AG04450 (cell line): ENCODE measurements around the gene DTX4. TPM values are rescaled to one million over a fixed set of nuclear protein-coding genes. Genes with fewer than 3 reads are reported as not detected.

Experiments used
- CTCF ChIA-PET: fragments of 300-600, 350-600 bp; formaldehyde crosslinking; extraction: SDS; loops from one replicate; lab custom pipeline; 2022; ENCODE audit warnings: antibody characterized with exemption, inconsistent platforms; lab: Charles Lee
- POLR2A ChIA-PET: fragments of 350-600 bp; formaldehyde crosslinking; extraction: SDS; loops from one replicate; lab custom pipeline; 2021; ENCODE audit warnings: antibody characterized with exemption, inconsistent platforms; lab: Yijun Ruan, JAX
- DNase-seq: peaks from one replicate; pipeline ENCODE4 v3.0.0-alpha.2; 2011; ENCODE audit warnings: low read depth, low spot score
- H3K27ac ChIP-seq: one replicate; pipeline ENCODE4 v1.5.1; 2012; ENCODE audit warnings: low read depth, low read length, control low read depth
- H3K27me3 ChIP-seq: one replicate; pipeline ENCODE4 v1.6.0; 2012; ENCODE audit warnings: low read length; ENCODE audit not compliant: control insufficient read depth, insufficient read depth
- H3K4me3 ChIP-seq: 2 replicates; pipeline ENCODE4 v1.5.1; 2011; ENCODE audit warnings: mild to moderate bottlenecking, low read depth, low read length, control low read depth
- H3K9me3 ChIP-seq: 2 replicates; pipeline ENCODE4 v1.5.1; 2012; ENCODE audit warnings: low read length; ENCODE audit not compliant: control insufficient read depth, insufficient read depth
- polyA plus RNA-seq: library from polyadenylated mRNA; depleted of rRNA; stranded (reverse); fragments of >200 nt; gene quantifications from 2 replicates; pipeline ENCODE4 v1.2.3, GENCODE V29; 2011
- TF ChIP-seq, protein P1 (sequence below): IDR thresholded peaks from 2 replicates; pipeline ENCODE4 v1.5.1; 2011; ENCODE audit warnings: low read depth, low read length, control low read depth, inconsistent platforms

DTX4 gene
- polyA plus RNA-seq, 1 experiment, result 1.4 TPM

DNA sequence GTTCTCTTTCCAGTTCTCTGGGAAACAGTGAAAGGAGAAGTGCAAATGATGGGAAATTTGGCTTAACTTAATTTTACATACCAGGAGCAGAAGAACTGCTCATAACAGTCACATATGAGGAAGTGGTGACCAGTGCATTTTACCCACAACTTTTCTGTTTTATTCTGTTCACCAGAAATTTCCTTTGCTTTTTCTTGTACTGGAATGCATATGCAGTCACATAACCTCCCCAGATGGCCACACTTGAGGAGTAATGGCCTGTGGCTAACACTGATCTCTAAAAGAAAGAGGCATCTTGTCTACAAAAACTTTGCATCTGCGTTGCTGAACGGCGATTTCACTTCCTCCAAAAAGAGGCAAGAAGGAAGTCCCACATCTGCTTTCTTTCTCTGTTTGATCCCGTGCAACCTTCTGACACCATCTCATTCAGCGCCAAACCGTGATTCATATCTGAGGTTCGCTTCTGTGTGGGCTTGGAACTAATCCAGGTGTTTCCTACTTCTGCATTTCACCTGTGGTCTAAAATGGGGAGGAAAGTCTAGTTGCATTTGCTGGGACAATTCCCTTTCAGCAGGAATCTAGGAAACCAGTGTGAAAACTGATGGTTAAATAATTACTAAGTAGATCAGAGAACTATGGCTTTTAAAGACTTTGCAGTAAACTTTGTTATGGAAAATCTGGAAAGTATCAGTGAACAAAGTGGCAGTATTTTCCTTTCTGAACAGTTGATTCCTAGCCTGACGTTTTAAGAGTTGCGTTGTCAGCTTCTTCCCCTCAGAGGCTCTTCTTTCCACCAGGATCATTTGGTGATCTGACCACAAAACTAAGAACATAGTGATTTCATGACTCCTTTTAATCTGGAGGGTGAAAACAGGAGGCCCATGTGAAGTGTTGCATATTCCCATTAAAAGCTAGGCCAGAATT, 45.0 kb downstream of the DTX4 start:
- ChIA-PET POLR2A (no interaction called here), CTCF (interaction anchor here (7.5 to 8.3 kb wide), 2 partner anchors 8 to 46 kb away, joined by 108 to 149 read pairs; partner anchors contain the start of genes DTX4 and MPEG1)
- Histone ChIP-seq H3K9me3 (no peaks in the 10 kb centered on the region), H3K27ac (no peak overlapping the region), H3K27me3 (peaks cover 22% of the 10 kb centered on the region), H3K4me3 (no peak overlapping the region)
- TF ChIP-seq, protein P1, sequence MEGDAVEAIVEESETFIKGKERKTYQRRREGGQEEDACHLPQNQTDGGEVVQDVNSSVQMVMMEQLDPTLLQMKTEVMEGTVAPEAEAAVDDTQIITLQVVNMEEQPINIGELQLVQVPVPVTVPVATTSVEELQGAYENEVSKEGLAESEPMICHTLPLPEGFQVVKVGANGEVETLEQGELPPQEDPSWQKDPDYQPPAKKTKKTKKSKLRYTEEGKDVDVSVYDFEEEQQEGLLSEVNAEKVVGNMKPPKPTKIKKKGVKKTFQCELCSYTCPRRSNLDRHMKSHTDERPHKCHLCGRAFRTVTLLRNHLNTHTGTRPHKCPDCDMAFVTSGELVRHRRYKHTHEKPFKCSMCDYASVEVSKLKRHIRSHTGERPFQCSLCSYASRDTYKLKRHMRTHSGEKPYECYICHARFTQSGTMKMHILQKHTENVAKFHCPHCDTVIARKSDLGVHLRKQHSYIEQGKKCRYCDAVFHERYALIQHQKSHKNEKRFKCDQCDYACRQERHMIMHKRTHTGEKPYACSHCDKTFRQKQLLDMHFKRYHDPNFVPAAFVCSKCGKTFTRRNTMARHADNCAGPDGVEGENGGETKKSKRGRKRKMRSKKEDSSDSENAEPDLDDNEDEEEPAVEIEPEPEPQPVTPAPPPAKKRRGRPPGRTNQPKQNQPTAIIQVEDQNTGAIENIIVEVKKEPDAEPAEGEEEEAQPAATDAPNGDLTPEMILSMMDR, result no peak
- no peak for DNase-seq

DNA sequence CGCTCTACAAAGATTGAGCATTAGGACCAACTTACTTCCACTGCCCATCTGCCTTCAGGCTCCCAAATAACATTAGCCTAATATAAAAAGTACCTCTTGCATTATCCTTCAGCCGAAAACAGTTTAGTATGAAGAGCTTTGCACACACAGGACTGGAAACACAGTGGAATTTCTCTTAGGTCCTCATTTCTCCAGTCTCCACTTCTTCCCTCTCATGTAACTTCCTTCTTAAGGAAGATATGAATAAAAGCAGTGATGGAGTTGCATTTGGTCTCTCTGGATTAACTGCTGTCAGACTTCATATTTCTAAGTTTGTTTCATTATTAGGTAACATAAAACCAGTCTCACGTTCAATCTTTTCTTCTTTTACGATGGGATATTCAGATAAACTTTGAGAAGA, 46.4 kb downstream of the DTX4 start:
- no peak for DNase-seq
- H3K27me3 ChIP-seq, result peaks cover 8% of the 10 kb centered on the region
- no peaks in the 10 kb centered on the region for H3K9me3 ChIP-seq
- H3K27ac ChIP-seq, result no peak overlapping the region
- POLR2A ChIA-PET, result no interaction called here
- TF ChIP-seq, protein P1, result no peak
- H3K4me3 ChIP-seq, result no peak overlapping the region
- CTCF ChIA-PET, result interaction anchor here (0.7 to 8.3 kb wide), 5 partner anchors 9 to 319 kb away, joined by 3 to 149 read pairs (median 34); partner anchors contain the start of genes DTX4 and MPEG1

DNA sequence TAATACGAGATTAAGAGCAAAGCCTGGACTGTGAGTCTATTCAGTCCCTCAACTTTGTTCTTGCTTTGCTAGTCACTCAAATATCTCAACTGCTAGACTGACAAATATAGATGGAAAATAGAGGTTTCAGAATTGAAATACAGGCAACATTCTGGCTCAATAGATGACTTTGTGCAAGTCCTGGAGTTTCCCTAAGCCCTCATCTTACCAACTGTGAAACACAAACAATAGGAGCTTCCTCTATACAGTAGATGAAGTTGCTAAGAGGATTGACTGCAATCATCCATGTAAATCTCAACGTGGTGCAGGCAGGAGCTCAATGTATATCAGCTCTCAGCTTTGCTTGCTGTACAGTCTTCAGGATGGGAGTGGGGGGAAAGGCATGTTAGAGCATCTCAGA, 47.0 kb downstream of the DTX4 start:
- no peaks in the 10 kb centered on the region for H3K9me3 ChIP-seq
- no peak overlapping the region for H3K4me3 ChIP-seq
- H3K27ac ChIP-seq, result no peak overlapping the region
- DNase-seq, result no peak
- POLR2A ChIA-PET, result no interaction called here
- CTCF ChIA-PET, result interaction anchor here (0.6 to 8.3 kb wide), 6 partner anchors 10 to 122 kb away, joined by 3 to 149 read pairs (median 20); partner anchors contain the start of genes DTX4 and MPEG1
- H3K27me3 ChIP-seq, result peaks cover 7% of the 10 kb centered on the region
- TF ChIP-seq, protein P1, result no peak

DNA sequence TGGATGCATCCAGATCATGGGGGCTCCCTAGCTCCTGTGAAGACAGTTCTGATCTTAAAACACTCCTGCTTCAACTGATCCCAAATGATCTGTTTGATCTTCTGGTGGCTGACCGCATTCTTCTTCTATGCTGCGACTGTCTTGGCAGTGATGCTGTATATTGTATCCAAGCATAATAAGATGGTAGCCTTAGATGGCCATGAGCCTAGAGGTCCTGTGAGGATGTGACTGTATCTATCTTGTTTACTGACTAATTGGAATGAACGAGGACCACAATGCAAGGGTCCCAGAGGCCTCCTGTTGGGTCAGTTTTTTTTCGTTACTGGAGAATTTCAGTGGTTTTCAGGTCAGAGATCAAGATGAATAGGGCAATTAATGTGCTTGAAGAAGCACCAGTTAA, 47.9 kb downstream of the DTX4 start:
- H3K4me3 ChIP-seq, result no peak overlapping the region
- TF ChIP-seq, protein P1, result no peak
- H3K27ac ChIP-seq, result no peak overlapping the region
- POLR2A ChIA-PET, result no interaction called here
- CTCF ChIA-PET, result interaction anchor here (0.6 to 8.3 kb wide), 8 partner anchors 11 to 65 kb away, joined by 3 to 149 read pairs (median 8); partner anchors contain the start of genes DTX4 and MPEG1
- no peaks in the 10 kb centered on the region for H3K9me3 ChIP-seq
- peaks cover 4% of the 10 kb centered on the region for H3K27me3 ChIP-seq
- DNase-seq, result no peak
